ENCODE results near the gene SRA1.
A peak's percentile ranks its signal among the peaks of the same experiment; 100 is the strongest.

SRA1 gene

DNA sequence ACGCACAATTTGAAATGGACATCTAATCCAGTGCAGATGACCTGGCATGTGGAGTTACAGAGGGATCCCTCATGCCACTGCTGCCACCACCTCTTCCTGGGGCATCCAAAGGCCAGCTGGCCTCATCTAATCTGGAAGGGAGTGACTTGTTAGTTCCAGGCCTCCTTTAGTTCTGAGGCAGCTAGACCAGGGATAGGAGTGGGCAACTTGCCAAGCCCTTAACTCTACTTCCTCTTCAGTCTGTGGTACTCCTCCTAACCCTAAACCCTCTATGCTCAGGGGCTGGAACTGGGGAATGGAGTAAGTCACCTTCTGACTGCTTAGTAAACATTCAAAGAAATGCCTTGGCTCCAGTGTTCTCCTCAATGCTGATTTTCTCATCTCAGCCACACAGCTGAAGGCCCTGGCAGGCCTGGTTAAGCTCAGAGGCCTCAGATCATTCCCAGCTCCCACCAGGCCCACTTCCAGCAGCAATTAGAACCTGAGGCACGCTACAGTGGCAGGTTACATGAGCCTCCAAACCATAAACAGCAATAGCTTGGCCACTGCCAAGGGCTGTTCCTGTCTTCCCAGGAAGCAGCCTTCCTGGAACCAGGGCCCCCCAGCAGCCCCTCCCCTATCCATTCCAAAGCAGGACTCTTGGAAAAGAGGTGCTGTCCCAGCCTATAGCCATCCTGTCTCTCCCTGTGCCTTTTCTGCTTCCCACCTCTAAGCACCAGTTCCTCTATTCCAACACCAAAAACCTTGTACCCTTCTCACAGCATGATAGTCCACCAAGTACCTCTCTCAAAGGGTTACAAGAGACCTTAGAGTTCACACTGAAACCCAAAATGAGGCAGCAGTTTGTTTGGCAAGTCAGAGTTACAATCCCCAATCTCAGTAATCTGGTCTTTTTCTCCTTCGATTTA, 7.8 kb downstream of the SRA1 start:
- Mint-ChIP-seq H3K4me1 (ENCODE audit: low read depth) (peaks cover 68% of the 10 kb centered on the region), H3K4me3 (peak overlapping the region; percentile 59), H3K27ac (peak overlapping the region; percentile 84), H3K27me3 (no peaks in the 10 kb centered on the region), H3K36me3 (ENCODE audit: low read depth) (peaks cover 53% of the 10 kb centered on the region), H3K9me3 (no peaks in the 10 kb centered on the region)

DNA sequence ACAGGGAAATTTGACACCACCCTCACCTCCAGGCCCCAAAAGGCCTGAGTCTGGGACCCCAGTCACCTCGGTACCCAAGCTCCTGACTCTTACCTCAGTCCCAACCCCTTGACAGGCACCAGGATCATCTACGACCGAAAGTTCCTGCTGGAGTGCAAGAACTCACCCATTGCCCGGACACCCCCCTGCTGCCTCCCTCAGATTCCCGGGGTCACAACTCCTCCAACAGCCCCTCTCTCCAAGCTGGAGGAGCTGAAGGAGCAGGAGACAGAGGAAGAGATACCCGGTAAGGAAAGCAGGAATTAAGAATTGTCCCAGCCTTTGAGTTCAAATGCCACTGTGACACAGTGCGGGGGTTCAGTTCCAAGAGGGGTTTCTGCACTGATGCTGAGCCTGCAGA, 8.5 kb downstream of the SRA1 start:
- Mint-ChIP-seq H3K27me3 (no peaks in the 10 kb centered on the region), H3K4me3 (peak overlapping the region; percentile 84), H3K36me3 (ENCODE audit: low read depth) (peaks cover 56% of the 10 kb centered on the region), H3K4me1 (ENCODE audit: low read depth) (peaks cover 61% of the 10 kb centered on the region), H3K9me3 (no peaks in the 10 kb centered on the region), H3K27ac (peak overlapping the region; percentile 92)

DNA sequence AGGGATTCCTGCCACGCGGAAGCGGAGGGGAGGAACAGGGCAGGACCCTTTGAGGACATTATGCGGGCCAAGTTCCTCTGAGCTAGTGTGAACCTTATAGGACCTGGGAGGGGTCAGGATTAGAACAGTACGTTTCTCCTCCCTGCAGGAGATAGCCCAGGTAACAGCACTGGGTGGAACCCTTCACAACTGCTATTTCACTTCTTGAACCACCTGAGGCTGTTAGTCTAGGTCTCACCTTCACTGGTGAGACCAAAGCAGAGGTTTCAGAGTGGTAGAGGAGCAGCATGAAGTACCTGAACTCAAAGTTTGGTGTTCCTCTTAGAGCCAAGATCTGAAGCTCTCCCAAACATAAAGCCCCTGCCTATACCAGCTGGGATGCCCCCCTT, 9.0 kb downstream of the SRA1 start:
- peaks cover 56% of the 10 kb centered on the region for H3K36me3 Mint-ChIP-seq (ENCODE audit: low read depth)
- peak overlapping the region; percentile 84 for H3K4me3 Mint-ChIP-seq
- H3K4me1 Mint-ChIP-seq (ENCODE audit: low read depth) = peaks cover 56% of the 10 kb centered on the region
- H3K27ac Mint-ChIP-seq = peak overlapping the region; percentile 92
- H3K9me3 Mint-ChIP-seq = no peaks in the 10 kb centered on the region
- no peaks in the 10 kb centered on the region for H3K27me3 Mint-ChIP-seq

DNA sequence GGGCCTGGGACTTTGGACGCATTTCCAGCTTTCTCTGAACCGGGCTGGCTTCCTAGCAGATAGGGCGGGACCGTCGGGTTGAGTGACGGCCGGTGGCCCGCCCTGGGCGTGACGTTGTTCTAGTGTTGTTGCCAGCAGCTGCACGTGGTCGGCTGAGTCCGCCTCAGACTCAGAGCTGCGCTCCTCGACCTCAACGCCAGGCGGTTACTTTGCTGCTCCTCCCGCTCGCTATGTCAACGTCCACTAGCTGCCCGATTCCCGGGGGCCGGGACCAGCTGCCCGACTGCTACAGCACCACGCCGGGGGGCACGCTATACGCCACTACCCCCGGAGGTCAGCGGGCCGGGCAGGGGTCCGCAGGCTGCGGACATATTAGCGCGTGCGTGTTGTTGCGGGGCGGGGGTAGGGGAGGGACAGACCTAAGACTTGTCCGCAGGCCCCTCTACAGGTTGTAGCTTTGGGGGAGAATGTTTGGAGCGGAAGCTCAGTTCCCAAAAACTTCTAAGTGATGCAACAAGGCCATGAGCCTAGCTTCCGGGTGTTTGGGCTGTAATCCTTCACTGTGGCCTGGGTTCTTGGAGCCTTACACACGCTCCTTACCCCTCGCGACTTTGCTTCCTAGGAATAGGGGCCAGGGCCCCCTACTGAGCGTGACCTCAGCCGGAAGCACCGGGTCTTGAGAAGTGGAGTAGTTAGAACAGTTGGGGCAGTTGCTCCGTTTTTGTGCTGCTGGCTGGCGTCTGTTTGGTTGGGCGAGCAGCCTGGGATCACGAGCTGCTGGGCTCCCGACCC, 9.6 kb downstream of the SRA1 start, which contains the start of gene EIF4EBP3:
EIF4EBP3 (plus strand) TSS at position 155 of the 792 bp plus-strand sequence; CDS start at position 231, 76 bp downstream.
- H3K27me3 Mint-ChIP-seq = no peaks in the 10 kb centered on the region
- peak within 1 kb of the TSS; percentile 84 for H3K4me3 Mint-ChIP-seq
- H3K27ac Mint-ChIP-seq = peak within 1 kb of the TSS; percentile 92
- peaks cover 54% of the 10 kb centered on the region for H3K36me3 Mint-ChIP-seq (ENCODE audit: low read depth)
- no peaks in the 10 kb centered on the region for H3K9me3 Mint-ChIP-seq
- H3K4me1 Mint-ChIP-seq (ENCODE audit: low read depth) = peaks cover 50% of the 10 kb centered on the region

DNA sequence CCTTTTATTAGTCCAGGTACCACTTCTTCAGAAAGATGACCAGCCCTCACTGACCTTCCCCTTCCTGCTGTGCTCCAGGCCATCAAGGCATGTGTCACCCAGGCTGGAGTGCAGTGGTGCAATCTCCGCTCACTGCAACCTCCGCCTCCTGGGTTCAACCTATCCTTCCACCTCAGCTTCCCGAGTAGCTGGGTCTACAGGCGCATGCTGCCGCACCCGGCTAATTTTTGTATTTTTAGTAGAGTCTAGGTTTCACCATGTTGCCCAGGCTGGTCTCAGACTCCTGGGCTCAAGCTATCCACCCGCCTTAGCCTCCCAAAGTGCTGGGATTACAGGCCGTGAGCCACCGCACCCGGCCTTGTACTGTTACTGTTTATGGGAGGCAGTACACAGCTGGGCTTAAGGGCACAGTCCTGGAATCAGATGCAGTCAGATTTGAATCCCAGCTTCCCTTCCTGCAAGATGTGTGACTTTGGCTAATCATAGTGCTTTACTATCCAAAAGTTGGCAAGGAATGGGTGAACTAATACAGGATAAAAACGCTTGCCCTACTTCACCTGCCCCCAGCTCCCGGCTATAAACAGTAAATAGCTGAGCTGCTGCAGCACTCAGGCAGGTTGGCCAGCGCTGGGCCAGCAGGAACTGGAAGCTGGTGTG, 10.3 kb downstream of the SRA1 start:
- H3K27ac Mint-ChIP-seq = peak overlapping the region; percentile 92
- H3K27me3 Mint-ChIP-seq = no peaks in the 10 kb centered on the region
- peaks cover 54% of the 10 kb centered on the region for H3K36me3 Mint-ChIP-seq (ENCODE audit: low read depth)
- H3K4me3 Mint-ChIP-seq = peak overlapping the region; percentile 84
- peaks cover 50% of the 10 kb centered on the region for H3K4me1 Mint-ChIP-seq (ENCODE audit: low read depth)
- H3K9me3 Mint-ChIP-seq = no peaks in the 10 kb centered on the region

DNA sequence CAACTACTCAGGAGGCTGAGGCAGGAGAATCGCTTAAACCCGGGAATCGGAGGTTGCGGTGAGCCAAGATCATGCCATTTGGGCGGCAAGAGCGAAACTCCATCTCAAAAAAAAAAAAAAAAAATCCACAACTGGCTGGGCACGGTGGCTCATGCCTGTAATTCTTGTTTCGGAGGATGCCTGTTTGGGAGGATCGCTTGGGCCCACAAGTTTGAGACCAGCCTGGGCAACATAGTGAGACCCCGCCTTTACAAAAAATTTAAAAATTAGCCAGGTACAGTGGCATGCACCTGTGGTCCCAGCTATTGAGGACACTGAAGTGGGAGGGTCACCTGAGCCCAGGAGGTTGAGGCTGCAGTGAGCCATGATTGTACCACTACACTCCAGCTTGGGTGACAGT, 11.7 kb downstream of the SRA1 start:
- peaks cover 41% of the 10 kb centered on the region for H3K4me1 Mint-ChIP-seq (ENCODE audit: low read depth)
- H3K9me3 Mint-ChIP-seq = no peaks in the 10 kb centered on the region
- H3K36me3 Mint-ChIP-seq (ENCODE audit: low read depth) = peaks cover 54% of the 10 kb centered on the region
- no peak overlapping the region for H3K4me3 Mint-ChIP-seq
- H3K27ac Mint-ChIP-seq = no peak overlapping the region
- H3K27me3 Mint-ChIP-seq = no peaks in the 10 kb centered on the region

DNA sequence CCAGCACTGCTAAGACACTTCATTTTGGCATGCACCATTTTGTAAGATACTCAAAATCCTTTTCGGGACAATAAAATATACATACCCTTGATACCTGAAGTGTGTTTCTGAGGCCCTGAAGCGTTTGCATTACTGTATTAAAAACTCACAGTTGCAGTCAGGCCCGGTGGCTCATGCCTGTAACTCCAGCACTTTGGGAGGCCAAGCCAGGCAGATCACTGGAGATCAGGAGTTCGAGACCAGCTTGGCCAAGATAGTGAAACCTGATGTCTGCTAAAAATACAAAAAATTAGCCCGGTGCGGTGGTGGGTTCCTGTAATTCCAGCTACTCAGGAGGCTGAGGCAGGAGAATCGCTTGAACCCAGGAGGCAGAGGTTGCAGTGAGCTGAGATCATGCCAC, 12.3 kb downstream of the SRA1 start:
- Mint-ChIP-seq H3K4me3 (no peak overlapping the region), H3K36me3 (ENCODE audit: low read depth) (peaks cover 48% of the 10 kb centered on the region), H3K9me3 (no peaks in the 10 kb centered on the region), H3K27ac (no peak overlapping the region), H3K27me3 (no peaks in the 10 kb centered on the region), H3K4me1 (ENCODE audit: low read depth) (peaks cover 34% of the 10 kb centered on the region)

DNA sequence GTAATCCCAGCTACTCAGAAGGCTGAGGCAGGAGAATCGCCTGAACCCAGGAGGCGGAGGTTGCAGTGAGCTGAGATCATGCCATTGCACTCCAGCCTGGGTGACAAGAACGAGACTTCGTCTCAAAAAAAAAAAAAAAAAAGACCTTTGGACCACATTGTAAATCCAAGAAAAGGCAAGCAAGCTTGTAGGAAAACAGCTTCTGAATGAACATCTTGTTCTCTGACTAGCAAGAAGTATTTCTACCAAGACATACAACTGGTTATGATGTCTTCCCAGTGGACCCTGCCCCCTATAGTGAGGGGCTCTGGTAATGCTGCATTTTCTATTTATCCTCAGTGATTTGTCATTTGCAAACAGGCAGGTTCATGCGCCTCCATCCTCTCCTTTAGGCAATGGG, 14.3 kb downstream of the SRA1 start:
- H3K4me1 Mint-ChIP-seq (ENCODE audit: low read depth) = peaks cover 15% of the 10 kb centered on the region
- H3K4me3 Mint-ChIP-seq = no peak overlapping the region
- H3K27ac Mint-ChIP-seq = no peak overlapping the region
- no peaks in the 10 kb centered on the region for H3K27me3 Mint-ChIP-seq
- no peaks in the 10 kb centered on the region for H3K9me3 Mint-ChIP-seq
- H3K36me3 Mint-ChIP-seq (ENCODE audit: low read depth) = peaks cover 48% of the 10 kb centered on the region

DNA sequence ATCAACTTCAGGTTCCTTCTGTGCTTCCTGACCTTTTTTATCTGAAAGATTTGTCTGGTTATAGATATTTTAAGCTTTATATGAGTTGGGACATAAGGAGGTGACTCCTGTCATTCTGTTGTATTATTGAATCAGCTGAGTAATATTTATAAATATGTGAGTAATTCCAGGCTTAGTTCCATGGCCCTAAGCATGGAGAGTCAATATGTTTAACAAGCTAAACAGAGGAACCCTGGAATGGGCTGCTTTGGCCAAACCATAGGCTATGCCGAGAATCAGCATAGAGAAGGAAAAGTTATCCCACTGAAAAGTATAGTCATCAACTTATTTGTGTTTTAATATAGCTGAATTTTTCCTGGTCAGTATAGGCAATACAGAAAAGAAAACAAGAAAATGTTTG, 17.0 kb downstream of the SRA1 start:
- H3K9me3 Mint-ChIP-seq = no peaks in the 10 kb centered on the region
- H3K4me3 Mint-ChIP-seq = no peak overlapping the region
- H3K27ac Mint-ChIP-seq = no peak overlapping the region
- no peaks in the 10 kb centered on the region for H3K27me3 Mint-ChIP-seq
- peaks cover 2% of the 10 kb centered on the region for H3K4me1 Mint-ChIP-seq (ENCODE audit: low read depth)
- peaks cover 58% of the 10 kb centered on the region for H3K36me3 Mint-ChIP-seq (ENCODE audit: low read depth)

DNA sequence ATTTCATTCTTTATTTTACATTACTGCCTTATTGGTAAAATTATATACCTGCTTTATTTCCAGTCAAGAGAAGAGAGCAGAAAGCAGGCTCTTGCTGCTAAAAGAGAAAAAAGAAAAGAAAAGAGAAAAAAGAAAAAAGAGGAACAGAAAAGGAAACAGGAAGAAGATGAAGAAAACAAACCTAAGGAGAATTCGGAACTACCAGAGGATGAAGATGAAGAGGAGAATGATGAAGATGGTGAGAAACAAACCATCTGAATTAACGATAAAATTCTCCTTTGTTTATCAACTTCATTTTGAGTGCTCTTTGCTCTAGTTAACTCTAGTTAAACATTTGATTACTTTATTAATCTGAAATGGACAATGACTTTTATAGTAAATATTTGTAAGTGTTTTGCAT, 33.3 kb downstream of the SRA1 start:
- Mint-ChIP-seq H3K9me3 (no peaks in the 10 kb centered on the region), H3K27me3 (no peaks in the 10 kb centered on the region), H3K4me3 (no peak overlapping the region), H3K36me3 (ENCODE audit: low read depth) (peaks cover 53% of the 10 kb centered on the region), H3K4me1 (ENCODE audit: low read depth) (no peaks in the 10 kb centered on the region), H3K27ac (no peak overlapping the region)

DNA sequence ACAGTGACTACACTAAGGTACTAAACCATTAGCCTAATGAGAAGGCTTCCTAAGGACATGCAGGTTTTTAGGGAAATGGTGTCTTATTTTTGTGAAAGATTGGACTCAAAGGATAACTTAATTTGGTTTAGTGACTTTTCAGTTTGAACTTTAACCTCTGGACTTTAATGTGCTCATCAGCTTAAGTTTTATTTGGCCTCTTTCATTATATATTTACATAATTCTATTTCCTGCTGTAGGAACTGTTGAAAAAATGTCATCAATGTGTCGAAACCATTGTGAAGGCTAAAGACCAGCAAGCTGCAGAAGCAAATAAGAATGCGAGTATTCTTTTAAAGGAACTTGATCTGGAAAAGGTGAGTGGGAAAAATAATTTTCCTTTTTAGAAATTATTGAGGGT, 44.1 kb downstream of the SRA1 start:
- no peaks in the 10 kb centered on the region for H3K27me3 Mint-ChIP-seq
- no peaks in the 10 kb centered on the region for H3K4me1 Mint-ChIP-seq (ENCODE audit: low read depth)
- H3K9me3 Mint-ChIP-seq = no peaks in the 10 kb centered on the region
- H3K4me3 Mint-ChIP-seq = no peak overlapping the region
- peaks cover 53% of the 10 kb centered on the region for H3K36me3 Mint-ChIP-seq (ENCODE audit: low read depth)
- H3K27ac Mint-ChIP-seq = no peak overlapping the region

DNA sequence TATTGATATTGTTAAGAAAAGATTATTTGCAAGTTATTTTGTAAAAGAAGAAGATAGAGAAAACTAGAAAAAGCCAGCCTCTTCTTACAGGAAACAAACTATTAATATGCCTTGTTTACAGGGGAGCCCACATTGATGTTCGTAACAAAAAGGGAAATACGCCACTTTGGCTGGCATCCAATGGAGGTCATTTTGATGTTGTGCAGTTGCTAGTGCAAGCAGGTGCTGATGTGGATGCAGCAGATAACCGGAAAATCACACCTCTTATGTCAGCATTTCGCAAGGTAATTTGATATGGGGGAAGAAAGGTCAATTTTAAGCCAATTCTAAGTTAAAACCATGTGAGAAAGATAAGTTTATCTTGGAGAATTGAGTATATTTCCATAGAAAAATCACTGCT, 47.4 kb downstream of the SRA1 start:
- Mint-ChIP-seq H3K27me3 (no peaks in the 10 kb centered on the region), H3K4me3 (no peak overlapping the region), H3K4me1 (ENCODE audit: low read depth) (no peaks in the 10 kb centered on the region), H3K27ac (no peak overlapping the region), H3K9me3 (no peaks in the 10 kb centered on the region), H3K36me3 (ENCODE audit: low read depth) (peaks cover 68% of the 10 kb centered on the region)

DNA sequence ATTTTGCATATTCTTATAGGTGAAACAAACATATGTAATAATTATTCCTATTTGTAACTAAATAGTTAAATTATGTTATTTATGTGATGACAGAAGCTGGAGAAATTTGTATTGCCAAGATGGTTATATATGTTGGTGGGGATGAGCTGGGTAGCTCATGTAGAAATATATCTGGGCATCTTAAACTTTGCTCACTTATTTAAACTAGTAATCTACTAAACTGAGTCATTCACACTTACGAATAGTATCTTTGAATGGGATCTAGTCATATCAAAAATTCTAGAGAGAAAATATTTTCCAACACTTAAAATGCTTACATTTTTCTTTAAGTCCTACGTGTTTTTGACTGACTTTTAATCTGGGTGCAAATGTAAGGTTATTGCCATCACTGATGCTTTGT, 54.4 kb downstream of the SRA1 start:
- Mint-ChIP-seq H3K27me3 (no peaks in the 10 kb centered on the region), H3K9me3 (no peaks in the 10 kb centered on the region), H3K4me1 (ENCODE audit: low read depth) (no peaks in the 10 kb centered on the region), H3K4me3 (no peak overlapping the region), H3K27ac (no peak overlapping the region), H3K36me3 (ENCODE audit: low read depth) (peaks cover 35% of the 10 kb centered on the region)
